Measurements from ENCODE around the gene SHANK1. TPM values are rescaled to one million over a fixed set of nuclear protein-coding genes. Genes with fewer than 3 reads are reported as not detected.
A peak's percentile ranks its signal among the peaks of the same experiment; 100 is the strongest.

The SHANK1 gene
- polyA plus RNA-seq, 3 donors, result not detected

- H4K20me1 ChIP-seq (ENCODE audit: insufficient read depth, low read length), result no peaks in the 10 kb centered on the region
- Mint-ChIP-seq H3K27ac (no peak overlapping the region), H3K36me3 (peaks cover 0 to 1% of the 10 kb centered on the region in 2 donors), H3K4me1 (no peaks in the 10 kb centered on the region), H3K4me3 (peak overlapping the region in 1 of 2 donors; percentile 21), H3K9me3 (peaks cover 0 to 24% (median 12%) of the 10 kb centered on the region in 7 donors), H3K27me3 (ENCODE audit: low read depth in 3 of 3) (peaks cover 59 to 92% (median 69%) of the 10 kb centered on the region in 3 donors)
- H3K27me3 ChIP-seq (ENCODE audit: control insufficient read depth in 2 of 2, insufficient read depth in 2 of 2, low read length in 2 of 2), result peaks cover 27 to 54% of the 10 kb centered on the region in 2 donors
- no peak overlapping the region for H3K4me3 ChIP-seq (replicated peaks in 1 of 3; ENCODE audit: low read depth in 2 of 3, low read length in 3 of 3)
- no peaks in the 10 kb centered on the region for H3K9me3 ChIP-seq (replicated peaks in 1 of 2; ENCODE audit: control insufficient read depth in 1 of 2, insufficient read depth in 1 of 2, low read length in 2 of 2)
- no peak for DNase-seq
- no peak overlapping the region for H3K4me2 ChIP-seq (replicated peaks; ENCODE audit: extremely low read depth, low read length, poor library complexity, severe bottlenecking)
- no peak overlapping the region for H3K27ac ChIP-seq (ENCODE audit: low read depth in 1 of 2, low read length in 2 of 2)
- intact Hi-C loops (cut with micrococcal nuclease), result loop anchor here in 1 of 2 donors (10.0 kb wide), 1 partner anchor 118 kb away; no protein-coding TSS in a partner anchor
- no peak overlapping the region for H3K9ac ChIP-seq (ENCODE audit: insufficient read depth, low read length, poor library complexity, severe bottlenecking)
- no peaks in the 10 kb centered on the region for H3K79me2 ChIP-seq (ENCODE audit: insufficient read depth, low read length)
- no peak for TF ChIP-seq CTCF (IDR thresholded peaks at IDR 0.05)
- no peaks in the 10 kb centered on the region for H3K4me1 ChIP-seq (ENCODE audit: control insufficient read depth in 1 of 2, insufficient read depth in 2 of 2, low read length in 2 of 2)
- no peaks in the 10 kb centered on the region for H3K36me3 ChIP-seq (replicated peaks in 1 of 2; ENCODE audit: control insufficient read depth in 1 of 2, insufficient read depth in 2 of 2, low read length in 2 of 2)
- H2AFZ ChIP-seq (ENCODE audit: insufficient read depth, low read depth, low read length, poor library complexity, severe bottlenecking), result no peak overlapping the region
- WGBS (ENCODE audit: insufficient coverage), result 8% methylated on average over 51 of the region's 56 CpGs
Measured at GRCh38 chr19:50667177-50667758, 52.3 kb downstream of the SHANK1 start.

- Histone ChIP-seq H3K36me3 (replicated peaks in 1 of 2; ENCODE audit: control insufficient read depth in 1 of 2, insufficient read depth in 2 of 2, low read length in 2 of 2) (no peaks in the 10 kb centered on the region), H2AFZ (ENCODE audit: insufficient read depth, low read depth, low read length, poor library complexity, severe bottlenecking) (no peak overlapping the region), H3K4me2 (replicated peaks; ENCODE audit: extremely low read depth, low read length, poor library complexity, severe bottlenecking) (no peak overlapping the region), H3K27ac (ENCODE audit: low read depth in 1 of 2, low read length in 2 of 2) (no peak overlapping the region), H3K4me3 (replicated peaks in 1 of 3; ENCODE audit: low read depth in 2 of 3, low read length in 3 of 3) (no peak overlapping the region), H3K79me2 (ENCODE audit: insufficient read depth, low read length) (no peaks in the 10 kb centered on the region), H3K27me3 (ENCODE audit: control insufficient read depth in 2 of 2, insufficient read depth in 2 of 2, low read length in 2 of 2) (peaks cover 27 to 51% of the 10 kb centered on the region in 2 donors), H4K20me1 (ENCODE audit: insufficient read depth, low read length) (no peaks in the 10 kb centered on the region), H3K9me3 (replicated peaks in 1 of 2; ENCODE audit: control insufficient read depth in 1 of 2, insufficient read depth in 1 of 2, low read length in 2 of 2) (no peaks in the 10 kb centered on the region), H3K9ac (ENCODE audit: insufficient read depth, low read length, poor library complexity, severe bottlenecking) (no peak overlapping the region), H3K4me1 (ENCODE audit: control insufficient read depth in 1 of 2, insufficient read depth in 2 of 2, low read length in 2 of 2) (no peaks in the 10 kb centered on the region)
- Mint-ChIP-seq H3K27me3 (ENCODE audit: low read depth in 3 of 3) (peaks cover 53 to 89% (median 69%) of the 10 kb centered on the region in 3 donors), H3K4me1 (no peaks in the 10 kb centered on the region), H3K27ac (no peak overlapping the region), H3K9me3 (peaks cover 0 to 29% (median 12%) of the 10 kb centered on the region in 7 donors), H3K36me3 (peaks cover 0 to 1% of the 10 kb centered on the region in 2 donors), H3K4me3 (peak overlapping the region in 1 of 2 donors; percentile 21)
- intact Hi-C loops (cut with micrococcal nuclease), result loop anchor here in 1 of 2 donors (10.0 kb wide), 1 partner anchor 118 kb away; no protein-coding TSS in a partner anchor
- DNase-seq, result no peak
- WGBS (ENCODE audit: insufficient coverage), result 24% methylated on average over 40 of the region's 47 CpGs
- TF ChIP-seq CTCF (IDR thresholded peaks at IDR 0.05), result no peak
Measured at GRCh38 chr19:50666346-50667176, 53.0 kb downstream of the SHANK1 start.
